PC-3 (cell line): Measurements from ENCODE around the gene ETV5.

Source experiments
- CTCF ChIP-seq: fragments of 300-600 bp; sonication (generic); conservative IDR thresholded peaks from 2 replicates; pipeline ENCODE4 v1.5.1; 2017; ENCODE audit warnings: antibody characterized with exemption, low read depth, mild to moderate bottlenecking, low read length
- EZH2 ChIP-seq: fragments of 300-600 bp; sonication (generic); IDR thresholded peaks from one replicate; pipeline ENCODE4 v1.6.1; 2017; ENCODE audit warnings: antibody characterized with exemption, mild to moderate bottlenecking, low read length; ENCODE audit not compliant: unreplicated experiment
- EZH2phosphoT487 ChIP-seq: fragments of 300-600 bp; sonication (generic); IDR thresholded peaks from 2 replicates; pipeline ENCODE4 v1.6.1; 2018; ENCODE audit warnings: mild to moderate bottlenecking, antibody characterized with exemption, low read length, borderline replicate concordance

GRCh38 chr3:186121278-186121677 is 12.4 kb upstream of the ETV5 start:
- TF ChIP-seq CTCF (no peak), EZH2phosphoT487 (no peak), EZH2 (no peak)
